K562 (cell line): ENCODE results near the gene SPATA3. TPM values are rescaled to one million over a fixed set of nuclear protein-coding genes. Genes with fewer than 3 reads are reported as not detected.

Source experiments
- SREBF1 ChIP-seq: fragments of 150-350 bp; IDR thresholded peaks from 2 replicates; pipeline ENCODE4 v1.6.1; 2014; ENCODE audit warnings: antibody characterized with exemption, low read depth, low read length, borderline replicate concordance
- TGIF2 ChIP-seq: sonication (generic); formaldehyde crosslinking; IDR thresholded peaks from 2 replicates; pipeline ENCODE4 v1.8.1; 2022; ENCODE audit warnings: mild to moderate bottlenecking, missing genetic modification reagents, moderate library complexity
- ZNF445 ChIP-seq: fragments of 250-450 bp; sonication (Bioruptor Pico); IDR thresholded peaks from 2 replicates; pipeline ENCODE4 v1.4.0; 2020; ENCODE audit warnings: low read depth, mild to moderate bottlenecking, moderate library complexity
- polyA plus RNA-seq, 8 experiments: library from polyadenylated mRNA; depleted of rRNA in 4 of 8; stranded (reverse) in 5 of 8; unstranded in 3 of 8; fragments of >200 nt; fragmentation: Nextera tagmentation in 2 of 8; fragmentation: Illumina TruSeq in 1 of 8; extraction: Ambion mirVana in 2 of 8; extraction: Trizol in 1 of 8; gene quantifications; 2 replicates each; pipeline versions ENCODE4 v1.2.1 to v1.2.3, GENCODE V29; 2011 to 2014; ENCODE audit warnings: inconsistent platforms in 1 of 8, missing spikeins in 1 of 8
- total RNA-seq, 7 experiments: library from RNA; depleted of rRNA in 6 of 7; stranded (reverse); fragments of >200 nt in 6 of 7; fragmentation: Illumina TruSeq in 2 of 7; extraction: Trizol in 2 of 7; gene quantifications; 2 replicates each; pipeline versions ENCODE4 v1.2.1 to v1.2.3, GENCODE V29; 2011 to 2021; ENCODE audit warnings: low replicate concordance in 1 of 7
- TF ChIP-seq, protein P1 (sequence below): sonication (generic); formaldehyde crosslinking; IDR thresholded peaks from 2 replicates; pipeline ENCODE4 v1.8.0; 2022; ENCODE audit warnings: mild to moderate bottlenecking, missing genetic modification reagents
- TF ChIP-seq, protein P2 (sequence below): fragments of 200-600 bp; sonication (generic); IDR thresholded peaks from one replicate; pipeline ENCODE4 v1.6.1; 2012; ENCODE audit warnings: mild to moderate bottlenecking, low read depth, low read length, inconsistent platforms
- TF ChIP-seq, protein P3 (sequence below), 2 experiments: fragments of 450-650 bp in 1 of 2; IDR thresholded peaks; 2 replicates each; pipeline ENCODE4 v1.6.1; 2011 to 2017; ENCODE audit warnings: low read depth in 2 of 2, antibody characterized with exemption in 1 of 2, borderline replicate concordance in 1 of 2, low read length in 1 of 2, mild to moderate bottlenecking in 1 of 2, mixed read lengths in 1 of 2; ENCODE audit not compliant: control insufficient read depth in 1 of 2

SPATA3 gene
- total and polyA plus RNA-seq, 9 of the 15 experiments (the other 6 are each of a cell fraction or from before 2014, with no cell fraction given): not detected

DNA sequence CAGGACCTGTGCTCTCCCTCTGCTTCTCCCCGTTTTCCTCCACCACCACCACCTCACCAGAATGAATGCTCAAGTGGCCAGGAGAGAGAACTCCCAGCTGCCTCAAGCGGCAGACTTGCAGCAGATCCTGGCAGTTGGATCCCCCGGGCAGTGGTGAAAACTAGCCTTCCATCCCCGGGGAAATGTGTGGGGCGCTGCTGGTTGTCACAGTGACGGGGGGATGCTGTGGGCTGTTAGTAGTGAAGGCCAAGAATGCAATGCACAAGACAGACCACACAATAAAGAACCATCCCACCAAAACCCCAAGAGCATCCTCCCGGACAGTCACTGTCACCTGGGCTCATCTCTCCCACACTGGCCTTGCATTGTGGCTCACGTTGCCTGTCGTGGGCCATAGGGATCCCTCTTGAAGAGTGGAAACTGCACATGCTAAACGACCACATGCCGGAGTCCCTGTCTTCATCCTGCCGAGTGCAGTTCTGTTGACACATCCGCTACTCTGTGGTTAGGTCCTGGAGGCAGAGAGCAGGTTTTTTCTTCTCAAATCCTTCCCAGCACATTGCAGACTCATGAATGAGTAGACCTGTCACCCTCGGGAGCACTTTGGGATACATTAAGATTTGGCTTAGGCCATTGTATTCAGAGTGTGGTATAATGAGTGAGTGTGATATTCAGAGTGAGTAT is 13.5 kb downstream of the SPATA3 start (continued):
- TF ChIP-seq, protein P1, sequence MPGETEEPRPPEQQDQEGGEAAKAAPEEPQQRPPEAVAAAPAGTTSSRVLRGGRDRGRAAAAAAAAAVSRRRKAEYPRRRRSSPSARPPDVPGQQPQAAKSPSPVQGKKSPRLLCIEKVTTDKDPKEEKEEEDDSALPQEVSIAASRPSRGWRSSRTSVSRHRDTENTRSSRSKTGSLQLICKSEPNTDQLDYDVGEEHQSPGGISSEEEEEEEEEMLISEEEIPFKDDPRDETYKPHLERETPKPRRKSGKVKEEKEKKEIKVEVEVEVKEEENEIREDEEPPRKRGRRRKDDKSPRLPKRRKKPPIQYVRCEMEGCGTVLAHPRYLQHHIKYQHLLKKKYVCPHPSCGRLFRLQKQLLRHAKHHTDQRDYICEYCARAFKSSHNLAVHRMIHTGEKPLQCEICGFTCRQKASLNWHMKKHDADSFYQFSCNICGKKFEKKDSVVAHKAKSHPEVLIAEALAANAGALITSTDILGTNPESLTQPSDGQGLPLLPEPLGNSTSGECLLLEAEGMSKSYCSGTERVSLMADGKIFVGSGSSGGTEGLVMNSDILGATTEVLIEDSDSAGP (CRISPR knock-in tag): no peak
- TF ChIP-seq, protein P2, sequence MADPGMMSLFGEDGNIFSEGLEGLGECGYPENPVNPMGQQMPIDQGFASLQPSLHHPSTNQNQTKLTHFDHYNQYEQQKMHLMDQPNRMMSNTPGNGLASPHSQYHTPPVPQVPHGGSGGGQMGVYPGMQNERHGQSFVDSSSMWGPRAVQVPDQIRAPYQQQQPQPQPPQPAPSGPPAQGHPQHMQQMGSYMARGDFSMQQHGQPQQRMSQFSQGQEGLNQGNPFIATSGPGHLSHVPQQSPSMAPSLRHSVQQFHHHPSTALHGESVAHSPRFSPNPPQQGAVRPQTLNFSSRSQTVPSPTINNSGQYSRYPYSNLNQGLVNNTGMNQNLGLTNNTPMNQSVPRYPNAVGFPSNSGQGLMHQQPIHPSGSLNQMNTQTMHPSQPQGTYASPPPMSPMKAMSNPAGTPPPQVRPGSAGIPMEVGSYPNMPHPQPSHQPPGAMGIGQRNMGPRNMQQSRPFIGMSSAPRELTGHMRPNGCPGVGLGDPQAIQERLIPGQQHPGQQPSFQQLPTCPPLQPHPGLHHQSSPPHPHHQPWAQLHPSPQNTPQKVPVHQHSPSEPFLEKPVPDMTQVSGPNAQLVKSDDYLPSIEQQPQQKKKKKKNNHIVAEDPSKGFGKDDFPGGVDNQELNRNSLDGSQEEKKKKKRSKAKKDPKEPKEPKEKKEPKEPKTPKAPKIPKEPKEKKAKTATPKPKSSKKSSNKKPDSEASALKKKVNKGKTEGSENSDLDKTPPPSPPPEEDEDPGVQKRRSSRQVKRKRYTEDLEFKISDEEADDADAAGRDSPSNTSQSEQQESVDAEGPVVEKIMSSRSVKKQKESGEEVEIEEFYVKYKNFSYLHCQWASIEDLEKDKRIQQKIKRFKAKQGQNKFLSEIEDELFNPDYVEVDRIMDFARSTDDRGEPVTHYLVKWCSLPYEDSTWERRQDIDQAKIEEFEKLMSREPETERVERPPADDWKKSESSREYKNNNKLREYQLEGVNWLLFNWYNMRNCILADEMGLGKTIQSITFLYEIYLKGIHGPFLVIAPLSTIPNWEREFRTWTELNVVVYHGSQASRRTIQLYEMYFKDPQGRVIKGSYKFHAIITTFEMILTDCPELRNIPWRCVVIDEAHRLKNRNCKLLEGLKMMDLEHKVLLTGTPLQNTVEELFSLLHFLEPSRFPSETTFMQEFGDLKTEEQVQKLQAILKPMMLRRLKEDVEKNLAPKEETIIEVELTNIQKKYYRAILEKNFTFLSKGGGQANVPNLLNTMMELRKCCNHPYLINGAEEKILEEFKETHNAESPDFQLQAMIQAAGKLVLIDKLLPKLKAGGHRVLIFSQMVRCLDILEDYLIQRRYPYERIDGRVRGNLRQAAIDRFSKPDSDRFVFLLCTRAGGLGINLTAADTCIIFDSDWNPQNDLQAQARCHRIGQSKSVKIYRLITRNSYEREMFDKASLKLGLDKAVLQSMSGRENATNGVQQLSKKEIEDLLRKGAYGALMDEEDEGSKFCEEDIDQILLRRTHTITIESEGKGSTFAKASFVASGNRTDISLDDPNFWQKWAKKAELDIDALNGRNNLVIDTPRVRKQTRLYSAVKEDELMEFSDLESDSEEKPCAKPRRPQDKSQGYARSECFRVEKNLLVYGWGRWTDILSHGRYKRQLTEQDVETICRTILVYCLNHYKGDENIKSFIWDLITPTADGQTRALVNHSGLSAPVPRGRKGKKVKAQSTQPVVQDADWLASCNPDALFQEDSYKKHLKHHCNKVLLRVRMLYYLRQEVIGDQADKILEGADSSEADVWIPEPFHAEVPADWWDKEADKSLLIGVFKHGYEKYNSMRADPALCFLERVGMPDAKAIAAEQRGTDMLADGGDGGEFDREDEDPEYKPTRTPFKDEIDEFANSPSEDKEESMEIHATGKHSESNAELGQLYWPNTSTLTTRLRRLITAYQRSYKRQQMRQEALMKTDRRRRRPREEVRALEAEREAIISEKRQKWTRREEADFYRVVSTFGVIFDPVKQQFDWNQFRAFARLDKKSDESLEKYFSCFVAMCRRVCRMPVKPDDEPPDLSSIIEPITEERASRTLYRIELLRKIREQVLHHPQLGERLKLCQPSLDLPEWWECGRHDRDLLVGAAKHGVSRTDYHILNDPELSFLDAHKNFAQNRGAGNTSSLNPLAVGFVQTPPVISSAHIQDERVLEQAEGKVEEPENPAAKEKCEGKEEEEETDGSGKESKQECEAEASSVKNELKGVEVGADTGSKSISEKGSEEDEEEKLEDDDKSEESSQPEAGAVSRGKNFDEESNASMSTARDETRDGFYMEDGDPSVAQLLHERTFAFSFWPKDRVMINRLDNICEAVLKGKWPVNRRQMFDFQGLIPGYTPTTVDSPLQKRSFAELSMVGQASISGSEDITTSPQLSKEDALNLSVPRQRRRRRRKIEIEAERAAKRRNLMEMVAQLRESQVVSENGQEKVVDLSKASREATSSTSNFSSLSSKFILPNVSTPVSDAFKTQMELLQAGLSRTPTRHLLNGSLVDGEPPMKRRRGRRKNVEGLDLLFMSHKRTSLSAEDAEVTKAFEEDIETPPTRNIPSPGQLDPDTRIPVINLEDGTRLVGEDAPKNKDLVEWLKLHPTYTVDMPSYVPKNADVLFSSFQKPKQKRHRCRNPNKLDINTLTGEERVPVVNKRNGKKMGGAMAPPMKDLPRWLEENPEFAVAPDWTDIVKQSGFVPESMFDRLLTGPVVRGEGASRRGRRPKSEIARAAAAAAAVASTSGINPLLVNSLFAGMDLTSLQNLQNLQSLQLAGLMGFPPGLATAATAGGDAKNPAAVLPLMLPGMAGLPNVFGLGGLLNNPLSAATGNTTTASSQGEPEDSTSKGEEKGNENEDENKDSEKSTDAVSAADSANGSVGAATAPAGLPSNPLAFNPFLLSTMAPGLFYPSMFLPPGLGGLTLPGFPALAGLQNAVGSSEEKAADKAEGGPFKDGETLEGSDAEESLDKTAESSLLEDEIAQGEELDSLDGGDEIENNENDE: no peak
- TF ChIP-seq ZNF445 (CRISPR knock-in tag) (no peak), SREBF1 (no peak), TGIF2 (no peak)
- TF ChIP-seq, protein P3, sequence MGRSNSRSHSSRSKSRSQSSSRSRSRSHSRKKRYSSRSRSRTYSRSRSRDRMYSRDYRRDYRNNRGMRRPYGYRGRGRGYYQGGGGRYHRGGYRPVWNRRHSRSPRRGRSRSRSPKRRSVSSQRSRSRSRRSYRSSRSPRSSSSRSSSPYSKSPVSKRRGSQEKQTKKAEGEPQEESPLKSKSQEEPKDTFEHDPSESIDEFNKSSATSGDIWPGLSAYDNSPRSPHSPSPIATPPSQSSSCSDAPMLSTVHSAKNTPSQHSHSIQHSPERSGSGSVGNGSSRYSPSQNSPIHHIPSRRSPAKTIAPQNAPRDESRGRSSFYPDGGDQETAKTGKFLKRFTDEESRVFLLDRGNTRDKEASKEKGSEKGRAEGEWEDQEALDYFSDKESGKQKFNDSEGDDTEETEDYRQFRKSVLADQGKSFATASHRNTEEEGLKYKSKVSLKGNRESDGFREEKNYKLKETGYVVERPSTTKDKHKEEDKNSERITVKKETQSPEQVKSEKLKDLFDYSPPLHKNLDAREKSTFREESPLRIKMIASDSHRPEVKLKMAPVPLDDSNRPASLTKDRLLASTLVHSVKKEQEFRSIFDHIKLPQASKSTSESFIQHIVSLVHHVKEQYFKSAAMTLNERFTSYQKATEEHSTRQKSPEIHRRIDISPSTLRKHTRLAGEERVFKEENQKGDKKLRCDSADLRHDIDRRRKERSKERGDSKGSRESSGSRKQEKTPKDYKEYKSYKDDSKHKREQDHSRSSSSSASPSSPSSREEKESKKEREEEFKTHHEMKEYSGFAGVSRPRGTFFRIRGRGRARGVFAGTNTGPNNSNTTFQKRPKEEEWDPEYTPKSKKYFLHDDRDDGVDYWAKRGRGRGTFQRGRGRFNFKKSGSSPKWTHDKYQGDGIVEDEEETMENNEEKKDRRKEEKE (IDR thresholded peaks at IDR 0.05; ENCODE audit: borderline replicate concordance in 1 of 2, control insufficient read depth in 1 of 2, low read depth in 2 of 2, low read length in 1 of 2): no peak
